Muscle of back (tissue), 11 donors: ENCODE results near the gene ATP1B2. TPM values are rescaled to one million over a fixed set of nuclear protein-coding genes. Genes with fewer than 3 reads are reported as not detected.

ENCODE experiments used
- DNase-seq, 3 donors: peaks; one replicate each; pipeline versions ENCODE4 v3.0.0 to v3.0.0-alpha.2; 2013
- polyA plus RNA-seq, 10 donors: library from polyadenylated mRNA; unstranded; fragments of 120-200 nt; gene quantifications; one replicate each; pipeline ENCODE4 v1.2.1, GENCODE V29; 2013; ENCODE audit not compliant: insufficient read length in 10 of 10

The ATP1B2 gene
- polyA plus RNA-seq, 10 donors, result 12.9 to 38.1 (median 27.0) TPM

DNA sequence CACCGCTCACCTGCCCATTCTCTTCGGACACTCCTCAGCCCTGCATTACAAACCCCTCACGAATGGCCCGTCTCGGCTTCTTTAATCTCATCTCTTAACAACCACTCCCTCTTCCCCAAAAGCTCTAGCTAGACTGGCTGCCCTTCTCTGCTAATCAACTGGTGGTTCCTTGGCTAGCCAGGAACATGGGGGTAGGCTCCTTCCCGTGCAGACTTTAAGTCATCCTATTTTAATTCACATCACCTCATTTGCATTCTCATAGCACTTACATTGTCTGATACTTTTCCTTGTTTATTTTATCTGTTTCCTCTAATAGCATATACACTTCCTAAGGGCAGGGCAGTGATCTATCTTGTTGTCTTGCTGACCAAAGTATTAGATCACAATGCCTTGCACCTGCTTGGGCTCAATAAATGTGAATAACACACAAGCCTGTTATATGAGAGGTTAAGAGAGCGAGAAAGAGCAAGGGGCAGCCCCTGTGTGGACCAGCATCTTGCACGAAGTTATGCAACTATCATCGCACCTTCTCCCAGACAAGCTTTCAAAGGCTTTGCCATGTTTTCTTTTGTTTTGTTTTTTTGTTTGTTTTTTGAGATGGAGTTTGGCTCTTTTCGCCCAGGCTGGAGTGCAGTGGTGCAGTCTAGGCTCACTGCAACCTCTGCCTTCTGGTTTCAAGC lies 26.8 kb downstream of the ATP1B2 start:
- no peak for DNase-seq

DNA sequence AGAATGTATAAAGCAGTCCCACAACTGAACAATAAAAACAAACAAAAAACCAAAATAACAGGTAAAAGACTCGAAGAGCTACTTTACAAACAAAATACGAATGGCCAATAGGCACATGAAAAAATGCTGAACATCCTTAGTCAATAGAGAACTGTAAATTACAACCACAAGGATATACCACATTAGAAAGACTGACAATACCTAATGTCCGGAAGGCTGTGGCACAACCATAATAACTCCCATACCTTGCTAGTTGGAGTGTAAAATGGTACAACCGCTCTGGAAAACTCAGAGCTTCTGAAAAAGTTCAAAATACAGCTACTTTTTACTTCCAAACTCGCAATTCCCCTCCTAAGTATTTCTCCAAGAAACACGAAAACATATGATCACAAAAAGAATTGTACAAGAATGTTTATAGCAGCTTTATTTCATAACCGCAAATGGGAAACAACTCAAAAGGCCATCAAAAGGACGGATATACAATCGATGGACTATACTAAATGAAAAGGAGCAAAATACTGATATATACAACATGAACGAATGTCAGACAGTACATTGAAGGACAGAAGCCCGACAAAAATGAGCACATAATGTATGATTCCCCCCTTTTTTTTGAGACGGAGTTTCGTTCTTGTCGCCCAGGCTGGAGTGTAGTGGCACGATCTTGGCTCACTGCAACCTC lies 34.3 kb downstream of the ATP1B2 start:
- DNase-seq, result no peak

DNA sequence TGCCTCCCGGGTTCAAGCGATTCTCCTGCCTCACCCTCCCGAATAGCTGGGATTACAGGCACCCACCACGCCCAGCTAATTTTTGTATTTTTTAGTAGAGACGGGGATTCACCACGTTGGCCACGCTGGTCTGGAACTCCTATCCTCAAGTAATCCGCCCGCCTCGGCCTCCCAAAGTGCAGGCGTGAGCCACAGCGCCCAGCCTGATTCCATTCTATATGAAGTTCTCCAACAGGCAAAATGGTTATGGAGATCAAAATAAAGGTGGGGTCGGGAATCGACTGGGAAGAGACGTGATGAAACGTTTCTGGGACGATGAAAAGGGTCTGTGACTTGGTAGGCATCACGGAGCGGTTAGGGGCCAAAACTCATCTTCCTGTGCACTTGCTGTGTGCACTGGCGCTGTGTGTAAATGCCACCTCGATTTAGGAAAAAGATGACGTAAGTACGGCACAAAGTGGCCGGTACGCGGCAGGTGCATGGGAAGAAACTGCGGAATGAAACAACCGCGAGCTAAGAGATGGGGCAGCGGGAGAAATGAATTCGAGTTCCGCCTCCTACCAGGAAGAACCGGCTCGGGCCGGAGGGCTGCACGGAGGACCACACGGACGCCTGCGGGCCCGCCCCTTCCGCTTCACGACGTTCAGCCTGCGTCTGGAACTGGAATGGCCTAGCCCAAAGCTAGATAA lies 35.0 kb downstream of the ATP1B2 start:
- peak; percentile 94 to 98 (median 96) for DNase-seq

GRCh38 chr17:7686222-7687071 lies 35.7 kb downstream of the ATP1B2 start:
- DNase-seq, result peak in 2 of 3 donors; percentile 93 to 97

- peak; percentile 92 to 95 (median 94) for DNase-seq
Measured at GRCh38 chr17:7687072-7687907, 36.6 kb downstream of the ATP1B2 start, which contains the start of gene TP53. Gene TP53 (minus strand): TSS chr17:7687490. CDS start chr17:7676594, 10,896 bp downstream.

GRCh38 chr17:7687908-7688807 lies 37.4 kb downstream of the ATP1B2 start, which contains the start of gene WRAP53:
Gene WRAP53 (plus strand): TSS chr17:7688477. CDS start chr17:7688649, 172 bp downstream.
- peak; percentile 98 to 99 (median 99) for DNase-seq

GRCh38 chr17:7688808-7689316 lies 38.1 kb downstream of the ATP1B2 start:
- no peak for DNase-seq

DNA sequence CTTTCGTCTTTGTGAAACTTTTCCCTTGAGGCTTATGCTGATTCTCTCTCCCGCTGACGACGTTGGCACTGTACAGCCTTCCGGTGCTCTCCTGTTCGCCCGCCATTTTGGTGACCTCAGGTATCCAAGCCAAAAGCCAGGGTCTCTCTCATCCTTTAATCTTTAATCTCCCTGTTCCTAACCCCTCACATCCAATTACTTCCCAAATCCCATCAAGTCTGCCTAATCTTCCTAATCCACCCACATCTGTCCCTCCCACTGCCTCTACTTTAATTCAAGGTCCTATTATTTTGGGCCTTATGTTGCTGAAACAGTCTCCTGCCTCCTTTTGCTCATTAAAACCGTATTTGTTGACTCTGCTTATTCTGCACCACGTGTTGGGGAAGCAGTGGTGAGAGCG lies 44.9 kb downstream of the ATP1B2 start:
- no peak for DNase-seq

GRCh38 chr17:7697828-7698588 lies 47.3 kb downstream of the ATP1B2 start:
- no peak for DNase-seq

DNA sequence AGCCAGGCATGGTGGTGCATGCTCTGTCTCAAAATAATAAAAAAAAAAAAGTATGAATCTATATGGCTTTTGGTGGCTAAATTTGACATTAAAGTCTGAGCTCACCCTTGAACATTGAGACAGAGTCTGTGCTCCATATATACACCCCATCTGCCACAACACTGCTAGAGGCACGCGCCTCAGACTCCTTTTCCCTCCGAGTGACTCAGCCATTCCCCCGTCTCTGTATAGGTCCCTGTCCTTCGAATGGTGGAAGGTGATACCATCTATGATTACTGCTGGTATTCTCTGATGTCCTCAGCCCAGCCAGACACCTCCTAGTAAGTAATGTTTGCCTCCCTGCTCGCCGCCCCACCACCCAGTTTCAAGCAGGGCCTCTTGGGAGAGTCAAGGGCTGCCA lies 49.8 kb downstream of the ATP1B2 start:
- DNase-seq, result no peak

- DNase-seq, result no peak
Measured at GRCh38 chr17:7701681-7702080, 51.0 kb downstream of the ATP1B2 start.

DNA sequence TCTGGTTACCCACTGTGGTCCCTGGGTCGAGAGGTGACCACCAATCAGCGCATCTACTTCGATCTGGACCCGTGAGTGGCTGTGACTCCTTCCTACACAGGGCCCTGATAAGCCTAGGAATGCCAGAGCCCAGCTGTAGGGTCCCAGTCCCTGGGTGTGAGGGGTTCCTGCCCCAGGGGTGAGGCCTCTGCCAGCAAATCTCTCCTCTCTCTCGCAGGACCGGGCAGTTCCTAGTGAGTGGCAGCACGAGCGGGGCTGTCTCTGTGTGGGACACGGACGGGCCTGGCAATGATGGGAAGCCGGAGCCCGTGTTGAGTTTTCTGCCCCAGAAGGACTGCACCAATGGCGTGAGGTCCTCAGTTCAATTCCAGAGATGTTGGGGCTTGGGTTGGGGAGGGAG lies 52.0 kb downstream of the ATP1B2 start:
- no peak for DNase-seq

- peak in 1 of 3 donors; percentile 59 for DNase-seq
Measured at GRCh38 chr17:7703584-7704479, 53.1 kb downstream of the ATP1B2 start.

GRCh38 chr17:7704601-7705268 lies 54.0 kb downstream of the ATP1B2 start, which contains the start of gene EFNB3:
Gene EFNB3 (plus strand): TSS chr17:7705202. CDS start chr17:7705599, 397 bp downstream.
- peak in 1 of 3 donors; percentile 82 for DNase-seq

GRCh38 chr17:7705269-7706255 lies 54.8 kb downstream of the ATP1B2 start:
- DNase-seq, result peak in 1 of 3 donors; percentile 25
